DMS 273 treated with DMSO at 0.1 percent for 48 hours (cell line): ENCODE results near the gene BRINP2.

ENCODE experiments used
- DNase-seq: peaks from one replicate; lab custom pipeline; 2025; lab: John Stamatoyannopoulos, UW

Gene BRINP2

DNA sequence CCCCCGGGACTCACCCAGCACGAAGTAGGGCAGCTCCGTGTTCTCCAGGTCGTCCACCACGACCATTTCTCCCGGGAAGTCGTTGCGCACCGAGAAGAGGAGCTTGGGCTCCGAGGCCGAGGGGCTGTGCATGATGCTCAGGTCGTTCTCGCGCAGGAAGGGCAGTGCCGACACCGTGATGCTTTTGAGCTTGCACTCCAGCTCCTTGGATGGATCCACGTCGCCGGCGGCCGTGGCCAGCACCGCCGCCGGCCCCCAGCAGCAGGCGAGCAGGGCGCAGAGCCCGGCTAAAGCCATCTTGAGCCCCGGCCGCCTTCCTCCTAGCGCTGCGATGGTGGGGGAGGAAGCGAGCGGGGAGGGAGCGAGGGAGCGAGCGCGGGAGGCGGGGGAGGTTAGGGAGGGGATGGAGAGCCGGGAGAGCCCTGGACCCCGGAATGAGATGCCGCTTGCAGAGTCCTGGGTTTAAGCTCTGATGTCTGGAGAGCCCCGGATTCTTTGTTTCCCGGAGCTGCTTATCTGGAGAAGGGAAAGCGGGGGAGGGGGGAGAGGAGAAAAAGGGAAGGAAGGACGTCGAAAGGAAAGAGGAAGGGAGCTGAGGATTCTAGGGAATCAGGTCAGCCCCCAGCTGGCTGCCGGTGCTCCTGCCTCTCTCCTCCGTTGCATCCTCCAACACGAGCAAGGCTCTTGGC is 6.2 kb upstream of the BRINP2 start, which contains the start of gene ASTN1:
TSS of gene ASTN1 (minus strand) at position 333 of the 689 bp plus-strand sequence. CDS start at position 297, 36 bp downstream.
- DNase-seq = no peak

DNA sequence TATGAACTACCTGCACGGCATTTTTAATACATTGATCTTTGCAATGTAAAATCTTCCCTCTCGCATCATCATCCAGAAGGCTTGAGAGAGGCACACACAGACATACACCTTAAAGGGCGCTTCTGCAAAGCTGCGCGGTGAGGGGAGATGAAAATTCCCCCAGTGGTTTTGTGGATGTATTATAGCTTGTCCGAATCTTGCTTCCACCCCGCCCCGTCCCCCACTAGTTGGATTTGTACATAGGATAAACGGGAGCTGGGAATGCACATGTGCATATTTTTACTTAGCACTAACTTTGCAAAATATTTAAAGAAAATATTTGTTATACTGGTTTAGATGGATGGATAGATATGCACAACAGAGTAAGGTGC is 5.7 kb upstream of the BRINP2 start:
- no peak for DNase-seq

GRCh38 chr1:177171536-177172123 is 872 bp downstream of the BRINP2 start:
- DNase-seq = no peak

GRCh38 chr1:177172272-177172671 is 1.5 kb downstream of the BRINP2 start:
- DNase-seq = no peak

GRCh38 chr1:177172866-177173265 is 2.1 kb downstream of the BRINP2 start:
- DNase-seq = no peak

DNA sequence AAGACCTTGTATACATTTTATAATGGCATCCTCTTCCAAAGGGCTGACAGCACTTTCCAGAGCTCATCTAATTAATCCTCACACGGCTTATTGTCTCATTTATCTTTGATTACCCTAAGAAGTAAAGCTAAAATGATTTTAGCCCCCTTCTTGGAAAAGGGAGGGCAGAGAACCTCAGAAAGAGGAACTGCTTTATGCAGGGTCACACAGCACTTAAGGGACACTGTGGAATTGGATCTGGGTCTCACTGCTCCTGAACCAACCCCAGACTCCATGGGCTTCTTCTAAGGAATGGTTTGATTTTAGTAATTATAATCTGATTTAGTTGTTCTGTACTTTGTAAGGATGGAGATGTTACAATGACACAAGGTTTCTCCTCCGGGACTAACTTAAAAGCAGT is 3.2 kb downstream of the BRINP2 start:
- no peak for DNase-seq

- DNase-seq = no peak
Measured at GRCh38 chr1:177174921-177175634, 4.3 kb downstream of the BRINP2 start.

GRCh38 chr1:177181280-177181630 is 10.5 kb downstream of the BRINP2 start:
- DNase-seq = no peak

DNA sequence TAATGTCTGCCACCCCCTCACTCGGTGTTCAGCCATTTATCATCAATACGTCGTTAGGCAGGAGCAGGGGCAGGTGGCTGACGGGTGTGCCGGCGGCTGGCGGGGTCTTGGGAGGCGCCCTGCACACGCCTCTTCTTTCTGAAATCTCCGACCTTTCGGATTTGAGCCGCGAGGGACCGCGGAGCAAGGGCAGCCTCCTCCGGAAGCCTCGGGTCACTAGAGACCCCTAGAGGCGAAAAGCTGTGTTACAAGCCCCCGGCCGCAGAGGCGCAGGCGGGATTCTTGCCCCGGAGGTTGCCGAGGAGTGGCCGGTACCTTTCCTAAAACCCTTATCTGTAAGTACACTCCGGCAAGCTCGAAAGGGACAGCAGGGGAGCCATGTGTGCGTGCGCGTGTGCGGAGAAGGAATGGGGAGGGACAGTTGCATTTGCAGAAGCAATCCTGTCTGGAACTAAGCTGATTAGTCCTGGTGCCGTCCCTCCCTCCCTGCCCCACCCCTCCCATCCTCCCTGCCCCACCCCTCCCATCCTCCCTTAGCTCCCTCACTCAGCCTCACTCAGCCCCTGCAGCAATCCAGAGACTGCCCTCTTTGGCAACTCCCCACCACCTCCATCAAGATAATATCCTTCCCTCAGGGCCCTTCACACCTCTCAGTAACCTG is 11.0 kb downstream of the BRINP2 start:
- no peak for DNase-seq

DNA sequence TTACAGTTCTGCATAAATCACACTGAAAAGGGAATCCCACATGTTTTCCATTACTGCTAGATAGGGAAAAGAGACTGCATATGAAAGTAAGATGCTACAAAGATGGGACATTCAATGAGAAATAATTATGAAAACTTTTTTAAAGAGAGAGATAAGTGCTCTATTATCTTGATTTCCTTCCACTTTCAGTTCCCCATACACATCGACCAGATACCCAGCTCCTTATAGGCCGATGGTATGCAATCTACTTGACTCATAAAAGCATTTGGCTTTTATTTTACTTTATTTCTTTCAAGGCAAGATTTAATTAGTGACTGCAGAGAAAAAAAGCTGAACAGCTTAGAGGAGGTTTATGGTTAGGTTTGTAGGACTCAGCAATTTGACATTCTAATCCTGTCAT is 13.1 kb downstream of the BRINP2 start:
- DNase-seq = no peak

GRCh38 chr1:177185209-177185608 is 14.5 kb downstream of the BRINP2 start:
- no peak for DNase-seq

- DNase-seq = no peak
Measured at GRCh38 chr1:177186639-177187038, 15.9 kb downstream of the BRINP2 start.

DNA sequence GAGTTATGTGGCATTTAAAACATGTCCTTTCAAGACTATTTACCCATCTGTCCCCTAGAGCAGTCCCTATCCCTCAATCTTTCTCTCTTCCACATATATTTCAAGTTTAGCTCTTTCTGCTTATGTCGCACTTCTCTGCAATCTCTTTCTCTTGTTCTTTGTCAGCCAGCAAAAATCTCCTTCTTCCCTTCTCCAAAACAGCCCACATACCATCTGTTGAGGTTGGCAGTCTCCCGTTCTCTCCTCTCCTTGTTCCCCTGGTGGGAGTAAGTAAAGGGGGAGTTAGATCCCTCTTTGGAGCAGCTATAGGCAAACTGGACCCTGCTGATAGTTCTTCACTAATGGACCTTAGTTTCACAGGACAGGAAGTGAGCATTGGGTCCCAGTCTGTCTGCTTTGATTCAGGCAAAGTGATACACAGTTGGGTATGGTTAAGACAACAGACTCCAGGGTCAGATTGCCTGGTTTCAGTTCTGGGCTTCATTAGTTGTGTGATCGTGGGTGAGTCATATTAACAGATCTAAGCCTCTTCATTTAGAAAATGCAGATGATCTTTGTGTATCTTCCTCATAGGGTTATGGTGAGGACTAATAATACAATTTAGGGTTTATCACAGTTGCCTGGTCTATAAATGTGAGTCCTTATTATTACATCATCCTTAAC is 19.7 kb downstream of the BRINP2 start:
- DNase-seq = no peak

- DNase-seq = no peak
Measured at GRCh38 chr1:177198243-177198642, 27.5 kb downstream of the BRINP2 start.

DNA sequence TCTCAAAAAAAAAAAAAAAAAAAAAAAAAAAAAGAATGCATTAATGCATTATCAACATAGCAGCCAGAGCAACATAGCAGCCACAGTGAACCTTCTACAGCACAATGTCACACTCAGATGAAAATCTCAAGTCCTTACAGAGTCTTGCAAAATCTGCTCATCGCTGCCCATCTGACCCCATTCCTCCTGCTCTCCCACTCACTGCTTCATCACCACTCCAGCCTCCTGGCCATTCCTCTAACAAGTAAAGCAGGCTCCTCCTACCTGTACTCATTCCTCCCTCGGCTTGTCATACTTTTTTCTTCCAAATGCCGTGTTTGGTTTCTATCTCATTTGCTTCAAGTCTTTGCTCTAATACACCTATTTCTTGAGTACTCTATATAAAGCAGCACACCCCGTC is 29.5 kb downstream of the BRINP2 start:
- no peak for DNase-seq

DNA sequence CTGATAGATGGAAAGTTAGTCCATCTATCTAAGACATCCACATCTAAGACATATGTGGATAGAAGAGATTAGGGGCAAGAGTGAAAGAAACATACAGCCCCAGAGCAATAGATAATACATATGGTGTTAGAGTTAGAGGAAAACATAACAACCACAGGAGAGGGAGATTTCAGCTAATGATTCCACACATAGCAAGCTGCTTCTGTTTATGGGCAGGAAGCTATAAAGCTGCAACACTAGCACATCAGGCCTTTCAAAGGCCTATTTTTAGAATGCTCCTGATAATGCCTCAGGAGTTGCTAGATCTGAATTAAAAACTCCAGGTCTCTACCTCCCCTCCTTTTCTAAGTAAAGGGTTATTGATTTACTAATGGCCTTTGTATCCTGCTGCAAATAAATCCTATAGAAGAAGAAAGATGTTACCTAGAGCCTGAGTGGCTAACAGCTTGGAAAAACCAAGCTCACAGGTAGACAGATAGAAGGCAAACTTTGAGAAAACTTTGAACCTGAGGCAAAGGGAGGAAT is 36.1 kb downstream of the BRINP2 start:
- no peak for DNase-seq

- no peak for DNase-seq
Measured at GRCh38 chr1:177208920-177209319, 38.2 kb downstream of the BRINP2 start.

GRCh38 chr1:177209357-177209756 is 38.6 kb downstream of the BRINP2 start:
- DNase-seq = no peak

DNA sequence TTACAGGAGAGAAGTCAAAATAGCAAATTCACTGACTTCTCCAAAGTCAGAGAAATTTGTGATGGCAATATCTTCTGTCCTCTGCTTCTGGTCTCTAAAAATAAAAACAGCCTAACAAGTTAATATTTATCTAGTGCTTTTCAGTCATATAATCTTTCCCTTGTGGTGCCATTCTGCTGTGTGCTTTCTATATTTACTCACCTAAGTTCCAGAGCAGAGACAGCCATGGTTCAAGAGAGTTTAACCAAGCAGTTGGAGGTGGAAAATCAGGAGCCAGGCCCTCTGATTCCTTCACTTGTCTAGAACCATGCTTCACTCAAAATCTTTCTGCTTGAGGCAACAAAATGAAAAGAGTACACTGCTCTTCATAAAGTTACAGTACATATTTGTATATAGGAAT is 39.3 kb downstream of the BRINP2 start:
- DNase-seq = no peak

DNA sequence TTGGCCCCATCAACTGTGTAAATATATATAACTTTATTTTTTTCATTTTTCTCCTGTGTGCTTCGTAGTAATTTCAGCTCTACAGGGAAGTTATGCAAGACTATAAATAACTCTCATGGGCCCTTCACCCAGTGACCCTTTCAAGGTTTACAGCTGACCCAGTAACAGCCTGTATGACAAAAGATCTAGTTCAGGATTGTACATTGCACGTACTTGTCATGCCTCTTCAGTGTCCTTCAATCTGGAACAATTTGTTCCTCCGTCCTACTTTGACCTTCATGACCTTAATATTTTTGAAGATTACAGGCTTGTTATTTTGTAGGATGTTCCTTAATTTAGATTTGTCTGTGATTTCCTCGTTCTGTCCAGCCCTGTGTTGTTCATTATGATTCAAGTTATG is 40.5 kb downstream of the BRINP2 start:
- DNase-seq = no peak

GRCh38 chr1:177216587-177217202 is 45.9 kb downstream of the BRINP2 start:
- DNase-seq = no peak
